HG03439 (cell line): ENCODE results near the gene FBLIM1.

ENCODE experiments used
- ATAC-seq: cut with Tn5 transposase; IDR thresholded peaks from one replicate; pipeline ENCODE4 v1.9.1; 2021; ENCODE audit warnings: mild to moderate bottlenecking, moderate library complexity; ENCODE audit not compliant: unreplicated experiment

FBLIM1 gene

DNA sequence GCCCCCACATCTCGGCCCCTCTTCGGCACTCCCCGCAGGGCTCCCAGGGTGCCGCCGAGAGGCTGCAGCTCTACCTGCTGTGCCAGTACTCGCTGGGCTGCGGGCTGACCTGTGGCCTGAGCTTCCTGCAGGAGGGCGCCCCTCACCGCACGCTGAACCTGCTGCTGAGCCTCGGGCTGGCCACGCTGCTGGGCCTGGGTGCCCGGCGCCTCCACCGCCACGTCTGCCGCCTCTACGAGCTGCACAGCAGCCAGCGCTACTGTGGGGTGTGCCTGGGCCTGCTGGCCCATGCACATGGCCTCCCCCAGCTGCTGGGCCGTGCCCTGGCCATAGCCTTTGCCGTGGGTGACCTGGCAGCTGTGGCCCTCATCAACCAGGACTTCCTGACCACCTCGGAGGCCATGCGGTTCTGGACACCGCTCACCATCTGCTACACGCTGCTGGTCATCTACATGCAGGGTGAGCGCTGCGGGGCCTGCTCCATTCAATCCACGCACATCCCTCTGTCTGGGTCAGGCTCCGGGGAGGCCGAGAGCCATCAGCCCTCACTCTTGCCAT is 14.4 kb upstream of the FBLIM1 start:
- no peak for ATAC-seq

- ATAC-seq, result no peak
These were observed 11.2 kb upstream of the FBLIM1 start for GRCh38 chr1:15747378-15747777.

GRCh38 chr1:15748264-15748663 is 10.3 kb upstream of the FBLIM1 start:
- ATAC-seq, result no peak

- ATAC-seq, result no peak
These were observed 9.8 kb upstream of the FBLIM1 start for GRCh38 chr1:15748690-15749398.

DNA sequence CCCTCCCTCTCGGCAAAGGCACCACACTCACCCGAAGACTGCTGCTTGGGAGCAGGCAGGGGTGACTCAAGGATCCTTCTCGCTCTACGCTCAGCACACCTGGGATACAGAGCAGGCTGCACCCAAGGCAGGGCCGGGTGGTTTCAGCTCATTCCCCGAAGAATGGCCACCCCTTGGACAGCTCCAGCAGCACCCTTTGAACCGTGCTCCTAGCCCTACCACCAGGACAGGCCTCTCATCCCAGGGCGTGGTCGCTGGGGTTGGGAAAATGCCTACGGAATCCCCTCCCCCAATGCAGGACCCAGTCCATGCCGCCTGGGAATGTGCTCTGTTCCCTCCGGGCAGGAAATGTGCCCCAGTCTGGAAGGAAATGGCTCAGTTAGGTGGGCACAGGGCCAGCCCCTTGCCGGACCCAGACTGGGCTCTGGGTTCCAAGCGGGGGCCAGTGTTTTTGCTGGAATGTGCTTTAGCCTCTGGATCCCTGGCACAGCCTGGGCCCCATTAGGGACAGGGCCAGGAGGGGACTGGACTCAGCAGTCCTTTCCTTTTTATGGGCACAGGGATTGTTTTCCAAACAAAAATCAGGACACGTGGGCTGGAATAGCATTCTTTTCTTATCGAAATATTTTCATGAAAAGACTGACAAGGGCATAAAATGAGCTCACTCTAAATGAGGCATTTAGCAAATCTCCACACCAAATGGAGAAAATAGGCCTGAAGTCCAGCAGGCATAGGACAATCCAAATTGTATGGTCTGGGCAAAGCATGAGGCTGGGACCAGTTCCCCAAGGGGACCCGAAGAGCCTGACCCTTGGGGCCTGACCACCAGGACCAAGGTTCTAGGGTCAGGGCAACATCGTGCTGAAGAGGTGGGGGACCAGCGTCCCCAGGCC is 8.9 kb upstream of the FBLIM1 start:
- no peak for ATAC-seq

DNA sequence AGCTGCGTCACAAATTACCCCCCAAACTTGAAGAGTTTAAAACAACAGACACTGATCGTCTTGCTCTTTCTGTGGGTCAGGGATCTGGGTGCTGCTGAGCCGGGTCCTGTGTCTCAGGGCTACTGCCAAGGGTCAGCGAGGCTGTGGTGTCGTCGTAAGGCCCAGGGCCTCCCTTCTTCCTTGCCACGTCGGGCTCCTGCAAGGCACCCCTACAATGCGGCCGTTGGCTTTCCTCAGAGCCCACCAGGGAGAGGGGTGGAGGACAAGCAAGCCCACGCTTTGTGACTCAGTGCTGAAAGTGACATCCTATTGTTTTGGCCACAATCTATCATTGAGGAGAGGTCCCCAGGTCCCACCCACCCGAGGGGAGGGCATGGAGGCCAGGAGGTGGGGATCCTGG is 7.7 kb upstream of the FBLIM1 start:
- no peak for ATAC-seq

- no peak for ATAC-seq
These were observed 6.9 kb upstream of the FBLIM1 start for GRCh38 chr1:15751717-15752116.

DNA sequence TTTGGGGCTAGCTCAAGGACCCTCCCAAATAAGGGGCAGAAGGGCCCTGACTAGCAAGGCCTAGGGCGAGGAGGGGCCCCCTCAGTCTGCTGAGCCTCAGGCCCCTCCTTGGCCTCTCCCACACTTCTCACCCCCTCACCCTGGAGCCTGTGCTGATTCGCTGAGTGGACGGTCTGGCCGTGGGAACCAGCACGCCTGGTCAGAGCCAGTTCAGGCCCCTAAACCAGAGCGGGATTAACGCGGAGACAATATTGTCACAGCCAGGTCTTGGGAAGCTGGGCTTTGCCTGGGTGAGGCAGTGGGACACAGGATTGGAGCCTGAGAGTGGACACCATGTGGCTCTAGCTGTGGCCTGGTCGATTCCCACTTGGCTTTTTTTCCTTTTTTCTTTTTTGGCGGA is 4.8 kb upstream of the FBLIM1 start:
- ATAC-seq, result no peak

- ATAC-seq, result no peak
These were observed 3.5 kb upstream of the FBLIM1 start for GRCh38 chr1:15755021-15755645.

DNA sequence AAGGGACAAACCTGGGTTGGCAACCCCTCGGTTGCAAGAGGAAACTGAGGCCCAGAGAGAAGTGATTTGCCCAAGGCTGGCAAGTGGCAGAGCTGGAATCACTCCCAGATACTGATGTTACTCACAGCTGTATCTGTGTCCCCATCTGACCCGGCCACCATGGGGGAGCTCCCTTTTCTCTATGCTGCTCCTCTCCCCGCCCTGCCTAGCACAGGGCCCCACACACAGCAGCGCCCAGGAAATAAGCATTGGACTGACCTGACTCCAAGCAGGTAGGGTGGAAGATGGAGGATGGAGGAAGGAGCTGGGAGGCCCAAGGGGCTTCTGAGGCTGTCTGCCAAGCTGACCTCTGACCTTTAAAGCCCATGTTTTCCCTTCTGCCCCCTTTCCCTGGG is 3.0 kb upstream of the FBLIM1 start:
- no peak for ATAC-seq

DNA sequence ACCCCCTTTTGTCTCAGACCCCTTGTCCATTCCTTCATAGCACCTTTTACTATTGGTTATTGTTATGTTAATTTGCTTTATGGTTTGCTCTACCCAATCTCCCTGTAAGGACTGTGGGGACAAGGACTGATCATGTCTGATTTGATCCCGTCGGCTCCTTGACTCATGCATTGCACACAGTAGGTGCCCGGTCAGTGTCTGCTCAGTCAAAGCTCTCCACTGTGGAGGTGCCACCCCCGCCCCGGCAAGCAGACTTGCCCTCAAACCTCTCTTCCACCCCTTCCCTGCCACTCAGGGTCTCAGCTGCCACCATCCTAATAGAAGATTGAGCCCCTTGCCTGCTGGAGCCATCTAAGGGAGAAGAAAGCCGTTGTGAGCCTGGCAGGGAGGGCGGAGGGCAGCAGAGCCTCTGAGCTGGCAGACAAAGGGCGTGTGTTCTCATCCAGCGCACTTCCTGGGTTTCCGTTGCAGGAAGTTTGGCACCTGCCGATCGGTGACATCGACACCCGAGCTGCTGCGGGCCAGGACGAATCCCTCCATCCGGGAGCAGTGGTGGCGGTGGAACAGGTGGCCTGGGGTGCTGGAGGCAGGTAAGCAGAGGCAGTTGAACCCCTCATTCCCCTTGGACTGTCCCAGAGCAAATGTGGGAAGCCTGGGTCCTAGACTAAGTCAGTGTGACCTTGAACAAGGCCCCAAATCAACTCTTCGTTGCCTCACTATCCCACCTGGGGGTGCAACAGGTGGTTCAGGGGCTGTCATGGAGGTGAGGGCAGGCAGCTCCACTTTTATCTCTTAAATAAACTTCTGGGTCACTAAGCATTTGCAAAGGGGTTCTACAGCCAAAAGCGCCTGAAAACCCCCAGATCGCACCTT is 2.2 kb upstream of the FBLIM1 start:
- no peak for ATAC-seq

- no peak for ATAC-seq
These were observed 1.5 kb upstream of the FBLIM1 start for GRCh38 chr1:15757016-15757543.

GRCh38 chr1:15757575-15758342 is 836 bp upstream of the FBLIM1 start:
- ATAC-seq, result no peak

GRCh38 chr1:15758953-15759661 is 512 bp downstream of the FBLIM1 start:
- ATAC-seq, result no peak

DNA sequence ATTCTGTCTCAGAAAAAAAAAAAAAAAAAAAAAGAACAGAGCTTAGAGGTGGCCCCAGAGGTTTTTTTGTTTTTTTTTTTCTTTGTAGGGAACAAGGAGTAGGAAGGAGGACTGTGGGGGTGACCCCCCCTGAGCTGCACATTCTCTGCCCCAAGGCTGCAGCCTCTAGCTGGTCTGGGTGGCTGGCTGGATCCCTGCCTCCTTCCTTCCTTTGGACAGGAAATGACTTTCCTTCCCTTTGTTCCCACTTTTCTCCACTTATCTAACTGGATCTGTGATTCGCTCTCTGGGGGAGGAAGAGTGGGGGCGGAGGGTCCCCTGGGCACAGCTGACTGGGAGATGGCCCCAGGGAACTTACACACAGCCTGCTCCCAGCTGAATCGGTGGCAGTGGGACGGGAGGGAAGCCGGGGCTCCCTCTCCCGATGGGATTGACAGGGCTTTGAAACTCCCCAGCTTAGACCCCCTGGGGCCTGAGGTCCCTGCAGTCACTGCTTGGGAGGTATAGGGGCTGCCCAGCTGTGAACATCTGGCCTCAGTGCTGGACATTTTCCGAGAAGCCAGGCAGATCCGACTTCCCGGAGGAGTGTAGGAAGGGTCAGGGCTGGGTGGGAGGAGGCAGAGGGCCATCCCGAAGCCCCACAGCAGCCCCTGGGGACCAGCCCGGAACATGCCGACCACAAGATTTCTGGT is 2.1 kb downstream of the FBLIM1 start:
- no peak for ATAC-seq

DNA sequence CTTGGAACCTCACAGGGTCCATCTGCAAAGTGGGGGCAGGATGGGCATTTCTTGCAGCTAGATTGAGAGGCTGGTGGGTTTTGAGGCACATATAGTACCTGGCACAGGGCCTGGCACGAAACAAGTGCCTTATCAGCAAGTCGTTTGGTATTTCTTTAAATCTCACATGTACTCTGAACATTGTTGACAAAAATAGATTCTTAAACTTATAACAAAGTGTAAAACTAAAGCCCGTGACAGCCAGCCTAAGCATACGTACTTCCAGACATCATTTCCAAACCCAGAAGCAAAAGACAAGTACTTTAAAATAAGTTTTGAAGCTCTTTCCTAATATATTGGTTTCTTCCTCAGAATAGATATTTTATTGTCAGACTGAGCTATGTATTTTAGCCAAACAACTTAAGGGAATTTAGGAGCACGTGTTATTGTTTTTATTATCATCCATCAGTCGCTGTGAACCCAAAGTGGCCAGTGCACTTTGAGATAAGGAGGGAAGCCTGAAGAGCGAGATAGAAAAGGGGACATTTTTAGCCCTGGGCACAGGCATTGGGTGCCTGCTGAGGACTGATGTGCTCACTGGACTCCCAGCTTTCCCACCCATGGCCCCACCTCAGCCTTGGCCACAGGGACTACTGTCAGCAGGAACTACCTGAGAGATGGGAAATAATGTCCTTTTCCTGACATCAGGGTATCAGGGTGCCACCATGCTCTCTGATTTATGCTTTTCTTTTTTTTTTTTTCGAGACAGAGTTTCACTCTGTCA is 3.0 kb downstream of the FBLIM1 start:
- no peak for ATAC-seq

GRCh38 chr1:15762546-15762945 is 4.0 kb downstream of the FBLIM1 start:
- ATAC-seq, result no peak
